ENCODE data around the gene ISOC2. TPM values are rescaled to one million over a fixed set of nuclear protein-coding genes. Genes with fewer than 3 reads are reported as not detected.

ISOC2 gene
- polyA plus RNA-seq, 2 of the 4 experiments (the other 2 are of a cell fraction), result 45.3 to 57.8 TPM

DNA sequence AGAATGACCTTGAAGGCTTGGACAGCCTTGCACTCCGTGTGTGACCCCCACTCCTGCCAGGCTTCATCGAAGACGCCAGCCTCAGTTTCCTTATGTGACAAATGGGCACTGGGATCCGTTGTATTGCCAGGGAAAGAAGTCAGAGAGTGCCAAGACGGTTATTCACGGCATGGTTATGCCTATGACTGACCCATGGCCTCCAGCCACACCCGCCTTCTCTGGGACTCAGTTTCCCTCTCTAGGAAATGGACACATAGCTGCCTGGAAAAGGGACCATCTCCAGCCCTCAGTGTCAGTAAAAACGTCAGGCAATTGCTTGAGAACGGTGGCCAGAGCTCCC lies 52.9 kb downstream of the ISOC2 start (continued):
- TF ChIP-seq RNF2 (IDR thresholded peaks at IDR 0.05; ENCODE audit: borderline replicate concordance, low read depth) (no peak), CBX8 (IDR thresholded peaks at IDR 0.05) (no peak), POLR2AphosphoS2 (conservative IDR thresholded peaks at IDR 0.05; ENCODE audit: low read length) (no peak), FOXS1 (CRISPR knock-in tag; IDR thresholded peaks at IDR 0.05) (peak; percentile 71; the same call in 1 of the 2 replicates)

DNA sequence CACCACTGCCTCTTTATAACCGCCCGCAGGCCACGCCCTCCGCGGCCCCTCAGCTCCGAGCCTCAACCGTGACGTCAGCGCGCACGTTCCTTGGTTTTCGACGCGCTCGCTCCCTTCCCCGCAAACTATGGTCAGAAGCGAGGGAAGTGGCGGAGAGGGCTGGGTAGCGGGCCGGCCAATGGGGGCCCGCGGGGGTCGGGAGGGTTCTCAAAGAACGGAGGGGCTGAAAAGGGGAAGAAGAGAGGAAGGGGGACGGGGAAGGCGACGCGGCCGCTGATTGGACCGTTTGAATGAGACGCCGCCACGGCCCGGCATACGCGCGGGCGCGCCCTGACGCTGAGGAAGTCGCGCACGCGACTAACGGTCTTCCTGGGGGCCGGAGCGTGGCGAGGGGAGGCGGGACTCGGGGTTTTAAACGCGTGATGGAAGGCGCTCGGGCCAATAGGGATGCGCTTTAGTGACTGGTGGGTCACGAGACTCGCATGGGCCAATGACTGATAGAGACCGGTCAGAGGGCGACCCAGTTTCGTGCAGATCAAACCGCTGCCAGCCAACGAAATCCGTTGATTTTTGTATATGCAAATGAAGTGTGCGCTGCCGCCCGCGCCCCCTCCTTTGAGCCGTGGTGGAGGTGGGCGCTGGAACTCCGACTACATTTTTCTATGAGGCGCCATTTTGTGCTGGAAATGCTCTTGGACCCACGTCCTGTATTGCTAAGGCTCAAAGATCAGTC lies 53.5 kb downstream of the ISOC2 start:
- ChIA-PET CTCF (interaction anchor here (0.6 to 8.1 kb wide), 8 partner anchors 10 to 267 kb away, joined by 3 to 61 read pairs (median 4); partner anchors contain the start of gene DNAAF3), POLR2A (interaction anchor here (0.6 to 3.3 kb wide), 57 partner anchors 9 to 959 kb away, joined by 3 to 55 read pairs (median 5); partner anchors contain the start of genes BRSK1, DNAAF3, FIZ1 and GARIN5B)
- FAIRE-seq, result peak; percentile 49

More for the DNA sequence above, 53.5 kb downstream of the ISOC2 start:
- 0 out of 3 replicates have a peak, but pooled peaks cover 6% of the 10 kb centered on the region for H3K9me3 ChIP-seq
- H3K4me3 ChIP-seq, result peak overlapping the region; percentile 98
- TF ChIP-seq TFCP2L1 (CRISPR knock-in tag; IDR thresholded peaks at IDR 0.05) (peak; percentile 83), BHLHE40 (IDR thresholded peaks at IDR 0.05; ENCODE audit: low read depth, low read length) (peak; percentile 94), CHD2 (IDR thresholded peaks at IDR 0.05; ENCODE audit: low read length, partially characterized antibody) (no peak), CHD4 (IDR thresholded peaks at IDR 0.05; ENCODE audit: borderline replicate concordance) (no peak), POLR2AphosphoS2 (conservative IDR thresholded peaks at IDR 0.05; ENCODE audit: low read length) (no peak), NR3C1 (IDR thresholded peaks at IDR 0.05) (no peak), RARB (CRISPR knock-in tag; IDR thresholded peaks at IDR 0.05) (no peak), KDM1A (IDR thresholded peaks at IDR 0.05; ENCODE audit: low read depth) (no peak), JUN (IDR thresholded peaks at IDR 0.05) (peak in 1 of 2 experiments; percentile 71; a peak in 2 of 5 replicates), HDAC2 (IDR thresholded peaks at IDR 0.05) (no peak), ZFP36 (IDR thresholded peaks at IDR 0.05; ENCODE audit: borderline replicate concordance, partially characterized antibody) (no peak), MYC (IDR thresholded peaks at IDR 0.05; ENCODE audit: borderline replicate concordance, low read length) (peak; percentile 94), MAZ (IDR thresholded peaks at IDR 0.05; ENCODE audit: borderline replicate concordance, low read depth, low read length) (peak; percentile 92; the same call in 1 of the 2 replicates), HOXB13 (CRISPR knock-in tag; IDR thresholded peaks at IDR 0.05; ENCODE audit: low read depth) (peak; percentile 12; the same call in 1 of the 2 replicates), NPAS2 (CRISPR knock-in tag; IDR thresholded peaks at IDR 0.05; ENCODE audit: borderline replicate concordance) (no peak), TP53 (CRISPR knock-in tag; IDR thresholded peaks at IDR 0.05) (no peak), NFE2L2 (conservative IDR thresholded peaks at IDR 0.05; ENCODE audit: low read length) (no peak), EHF (CRISPR knock-in tag; IDR thresholded peaks at IDR 0.05) (0 out of 2 replicates have a peak, but pooled peaks have one; percentile 6), HOXB5 (CRISPR knock-in tag; IDR thresholded peaks at IDR 0.05) (peak; percentile 66; the same call in 1 of the 2 replicates), CBX2 (IDR thresholded peaks at IDR 0.05; ENCODE audit: borderline replicate concordance, low read depth) (no peak), RFX5 (IDR thresholded peaks at IDR 0.05) (peak; percentile 57; the same call in 1 of the 2 replicates)
- TF ChIP-seq, protein P1, sequence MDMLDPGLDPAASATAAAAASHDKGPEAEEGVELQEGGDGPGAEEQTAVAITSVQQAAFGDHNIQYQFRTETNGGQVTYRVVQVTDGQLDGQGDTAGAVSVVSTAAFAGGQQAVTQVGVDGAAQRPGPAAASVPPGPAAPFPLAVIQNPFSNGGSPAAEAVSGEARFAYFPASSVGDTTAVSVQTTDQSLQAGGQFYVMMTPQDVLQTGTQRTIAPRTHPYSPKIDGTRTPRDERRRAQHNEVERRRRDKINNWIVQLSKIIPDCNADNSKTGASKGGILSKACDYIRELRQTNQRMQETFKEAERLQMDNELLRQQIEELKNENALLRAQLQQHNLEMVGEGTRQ (IDR thresholded peaks at IDR 0.05), result peak; percentile 96
- TF ChIP-seq, protein P2, sequence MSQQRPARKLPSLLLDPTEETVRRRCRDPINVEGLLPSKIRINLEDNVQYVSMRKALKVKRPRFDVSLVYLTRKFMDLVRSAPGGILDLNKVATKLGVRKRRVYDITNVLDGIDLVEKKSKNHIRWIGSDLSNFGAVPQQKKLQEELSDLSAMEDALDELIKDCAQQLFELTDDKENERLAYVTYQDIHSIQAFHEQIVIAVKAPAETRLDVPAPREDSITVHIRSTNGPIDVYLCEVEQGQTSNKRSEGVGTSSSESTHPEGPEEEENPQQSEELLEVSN (IDR thresholded peaks at IDR 0.05; ENCODE audit: borderline replicate concordance, low read depth), result peak; percentile 95
- TF ChIP-seq, protein P3, sequence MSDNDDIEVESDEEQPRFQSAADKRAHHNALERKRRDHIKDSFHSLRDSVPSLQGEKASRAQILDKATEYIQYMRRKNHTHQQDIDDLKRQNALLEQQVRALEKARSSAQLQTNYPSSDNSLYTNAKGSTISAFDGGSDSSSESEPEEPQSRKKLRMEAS (IDR thresholded peaks at IDR 0.05), result peak; percentile 99
- TF ChIP-seq, protein P4, sequence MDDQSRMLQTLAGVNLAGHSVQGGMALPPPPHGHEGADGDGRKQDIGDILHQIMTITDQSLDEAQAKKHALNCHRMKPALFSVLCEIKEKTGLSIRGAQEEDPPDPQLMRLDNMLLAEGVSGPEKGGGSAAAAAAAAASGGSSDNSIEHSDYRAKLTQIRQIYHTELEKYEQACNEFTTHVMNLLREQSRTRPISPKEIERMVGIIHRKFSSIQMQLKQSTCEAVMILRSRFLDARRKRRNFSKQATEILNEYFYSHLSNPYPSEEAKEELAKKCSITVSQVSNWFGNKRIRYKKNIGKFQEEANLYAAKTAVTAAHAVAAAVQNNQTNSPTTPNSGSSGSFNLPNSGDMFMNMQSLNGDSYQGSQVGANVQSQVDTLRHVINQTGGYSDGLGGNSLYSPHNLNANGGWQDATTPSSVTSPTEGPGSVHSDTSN (IDR thresholded peaks at IDR 0.05), result peak; percentile 94
- TF ChIP-seq, protein P5, sequence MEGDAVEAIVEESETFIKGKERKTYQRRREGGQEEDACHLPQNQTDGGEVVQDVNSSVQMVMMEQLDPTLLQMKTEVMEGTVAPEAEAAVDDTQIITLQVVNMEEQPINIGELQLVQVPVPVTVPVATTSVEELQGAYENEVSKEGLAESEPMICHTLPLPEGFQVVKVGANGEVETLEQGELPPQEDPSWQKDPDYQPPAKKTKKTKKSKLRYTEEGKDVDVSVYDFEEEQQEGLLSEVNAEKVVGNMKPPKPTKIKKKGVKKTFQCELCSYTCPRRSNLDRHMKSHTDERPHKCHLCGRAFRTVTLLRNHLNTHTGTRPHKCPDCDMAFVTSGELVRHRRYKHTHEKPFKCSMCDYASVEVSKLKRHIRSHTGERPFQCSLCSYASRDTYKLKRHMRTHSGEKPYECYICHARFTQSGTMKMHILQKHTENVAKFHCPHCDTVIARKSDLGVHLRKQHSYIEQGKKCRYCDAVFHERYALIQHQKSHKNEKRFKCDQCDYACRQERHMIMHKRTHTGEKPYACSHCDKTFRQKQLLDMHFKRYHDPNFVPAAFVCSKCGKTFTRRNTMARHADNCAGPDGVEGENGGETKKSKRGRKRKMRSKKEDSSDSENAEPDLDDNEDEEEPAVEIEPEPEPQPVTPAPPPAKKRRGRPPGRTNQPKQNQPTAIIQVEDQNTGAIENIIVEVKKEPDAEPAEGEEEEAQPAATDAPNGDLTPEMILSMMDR (IDR thresholded peaks at IDR 0.05), result no peak
- peak overlapping the region; percentile 81 for H3K4me2 ChIP-seq
- peaks cover 36% of the 10 kb centered on the region for H3K4me1 ChIP-seq
- WGBS (ENCODE audit: missing lambda C conversion rate), result 1% methylated on average over 49 of the region's 72 CpGs
- H3K27ac ChIP-seq, result peak overlapping the region; percentile 95 to 97
- ATAC-seq (peak; percentile 90 to 96), DNase-seq (ENCODE audit: low read depth in 1 of 2, low spot score in 1 of 2) (peak; percentile 100)

All from A549 (cell line).